GM23338 (cell line): ENCODE results near the gene UBAC1. TPM values are rescaled to one million over a fixed set of nuclear protein-coding genes. Genes with fewer than 3 reads are reported as not detected.
"Not testable (repeated sequence)": the region's sequence is repeated elsewhere in the genome, so short reads cannot be mapped to it uniquely, and the experiment has no call there.

Experiments used
- ATAC-seq: fragments of 200-7000 bp; cut with Tn5 transposase; 3 replicates; pipeline ENCODE4 v1.9.1; 2020
- DNase-seq: peaks from one replicate; pipeline ENCODE4 v3.0.0-alpha.2; 2015; ENCODE audit warnings: low spot score
- H2AFZ ChIP-seq: fragments of 200-600 bp; sonication (generic); 2 replicates; pipeline ENCODE4 v1.8.0; 2016; ENCODE audit warnings: antibody characterized with exemption, mild to moderate bottlenecking, moderate library complexity
- H3F3A ChIP-seq: fragments of 200-600 bp; sonication (generic); replicated peaks from 2 replicates; pipeline ENCODE4 v1.8.0; 2017; ENCODE audit warnings: antibody characterized with exemption, mixed run types, low read depth
- H3K27ac ChIP-seq: fragments of 200-600 bp; sonication (generic); 2 replicates; pipeline ENCODE4 v1.6.1; 2016; ENCODE audit warnings: low read depth
- H3K27me3 ChIP-seq: fragments of 200-600 bp; sonication (generic); 2 replicates; pipeline ENCODE4 v1.8.0; 2016; ENCODE audit warnings: mild to moderate bottlenecking, mixed run types, moderate library complexity; ENCODE audit not compliant: insufficient read depth
- H3K36me3 ChIP-seq: fragments of 200-600 bp; sonication (generic); 2 replicates; pipeline ENCODE4 v1.8.0; 2016; ENCODE audit warnings: mild to moderate bottlenecking; ENCODE audit not compliant: insufficient read depth
- H3K4me1 ChIP-seq: fragments of 200-600 bp; sonication (generic); 2 replicates; pipeline ENCODE4 v1.8.0; 2016; ENCODE audit warnings: mild to moderate bottlenecking, moderate library complexity; ENCODE audit not compliant: insufficient read depth
- H3K4me2 ChIP-seq: fragments of 200-600 bp; sonication (generic); 2 replicates; pipeline ENCODE4 v1.7.1; 2017; ENCODE audit warnings: mixed run types
- H3K4me3 ChIP-seq: fragments of 200-600 bp; sonication (generic); 2 replicates; pipeline ENCODE4 v1.6.1; 2016; ENCODE audit warnings: mixed run types
- H3K79me2 ChIP-seq: fragments of 200-600 bp; sonication (generic); replicated peaks from 2 replicates; pipeline ENCODE4 v1.8.0; 2017; ENCODE audit warnings: mild to moderate bottlenecking; ENCODE audit not compliant: insufficient read depth
- H3K9me2 ChIP-seq: fragments of 200-600 bp; sonication (generic); 2 replicates; pipeline ENCODE4 v1.8.0; 2017; ENCODE audit not compliant: insufficient read depth
- H4K20me1 ChIP-seq: fragments of 200-600 bp; sonication (generic); replicated peaks from 2 replicates; pipeline ENCODE4 v1.8.0; 2017; ENCODE audit warnings: mild to moderate bottlenecking; ENCODE audit not compliant: insufficient read depth
- H3K27ac Mint-ChIP-seq: 2 replicates; pipeline ENCODE4 v1.8.0; 2020; ENCODE audit warnings: inconsistent platforms, mild to moderate bottlenecking, moderate library complexity, mixed read lengths
- H3K27me3 Mint-ChIP-seq: 3 replicates; pipeline ENCODE4 v1.8.0; 2022; ENCODE audit warnings: low read depth, mild to moderate bottlenecking, moderate library complexity, mixed read lengths, inconsistent platforms; ENCODE audit not compliant: insufficient read depth, poor library complexity
- H3K36me3 Mint-ChIP-seq: 3 replicates; pipeline ENCODE4 v1.8.0; 2021; ENCODE audit warnings: low read depth, mild to moderate bottlenecking, inconsistent platforms, moderate library complexity, mixed read lengths
- H3K4me1 Mint-ChIP-seq: 3 replicates; pipeline ENCODE4 v1.8.0; 2020; ENCODE audit warnings: mild to moderate bottlenecking, inconsistent platforms, mixed read lengths
- H3K4me3 Mint-ChIP-seq: 3 replicates; pipeline ENCODE4 v1.8.0; 2021; ENCODE audit warnings: moderate library complexity, mild to moderate bottlenecking, inconsistent platforms, mixed read lengths
- H3K9me3 Mint-ChIP-seq: 3 replicates; pipeline ENCODE4 v1.8.0; 2020; ENCODE audit warnings: moderate library complexity, mild to moderate bottlenecking, inconsistent platforms, mixed read lengths
- CREB1 ChIP-seq: fragments of 250-450 bp; sonication (Bioruptor Pico); IDR thresholded peaks from 2 replicates; pipeline ENCODE4 v1.5.0; 2020; ENCODE audit warnings: low read depth, mild to moderate bottlenecking, moderate library complexity
- CTCF ChIP-seq, 2 experiments: fragments of 200-600 bp in 1 of 2; sonication (generic) in 1 of 2; conservative IDR thresholded peaks; 2 replicates each; pipeline versions ENCODE4 v1.5.1 to v1.6.1; 2016 to 2017; ENCODE audit warnings: antibody characterized with exemption in 2 of 2, low read depth in 2 of 2, mild to moderate bottlenecking in 2 of 2, moderate library complexity in 1 of 2
- EZH2phosphoT487 ChIP-seq: fragments of 200-600 bp; sonication (generic); IDR thresholded peaks from one replicate; pipeline ENCODE4 v1.8.1; 2018; ENCODE audit warnings: antibody characterized with exemption; ENCODE audit not compliant: unreplicated experiment
- JUNB ChIP-seq: IDR thresholded peaks from one replicate; pipeline ENCODE4 v1.6.1; 2016; ENCODE audit warnings: antibody characterized with exemption; ENCODE audit not compliant: unreplicated experiment
- NANOG ChIP-seq: IDR thresholded peaks from 2 replicates; pipeline ENCODE4 v1.6.1; 2016; ENCODE audit warnings: antibody characterized with exemption, borderline replicate concordance
- POLR2AphosphoS5 ChIP-seq: IDR thresholded peaks from 2 replicates; pipeline ENCODE4 v1.6.1; 2016; ENCODE audit warnings: antibody characterized with exemption, low read depth
- STAT1 ChIP-seq: IDR thresholded peaks from one replicate; pipeline ENCODE4 v1.6.1; 2016; ENCODE audit warnings: antibody characterized with exemption; ENCODE audit not compliant: unreplicated experiment
- ZNF462 ChIP-seq: fragments of 250-450 bp; sonication (Bioruptor Pico); IDR thresholded peaks from 2 replicates; pipeline ENCODE4 v1.5.0; 2020; ENCODE audit warnings: mild to moderate bottlenecking, moderate library complexity
- polyA plus RNA-seq: library from polyadenylated mRNA; unstranded; fragments of >200 nt; fragmentation: Nextera tagmentation; extraction: Ambion mirVana; gene quantifications from 2 replicates; pipeline ENCODE4 v1.2.1, GENCODE V29; 2016
- total RNA-seq: library from RNA; depleted of rRNA; stranded (reverse); fragments of >200 nt; shearing (Covaris generic); gene quantifications from 2 replicates; pipeline ENCODE4 v1.2.3, GENCODE V29; 2014

The UBAC1 gene
- total and polyA plus RNA-seq, 2 experiments from 2014 or later = 63.2 to 86.6 TPM

- no peaks in the 10 kb centered on the region for H3K9me3 Mint-ChIP-seq
- peaks cover 63% of the 10 kb centered on the region for H3K4me1 Mint-ChIP-seq
- Histone ChIP-seq H3K27ac (0 out of 2 replicates have a peak overlapping the region, but pooled peaks have one; percentile 57), H3K79me2 (peaks cover 100% of the 10 kb centered on the region), H3F3A (peaks cover 6% of the 10 kb centered on the region), H3K9me2 (no peaks in the 10 kb centered on the region), H3K4me1 (peaks cover 35% of the 10 kb centered on the region), H3K27me3 (no peaks in the 10 kb centered on the region), H4K20me1 (peaks cover 85% of the 10 kb centered on the region), H3K4me3 (no peak overlapping the region), H3K36me3 (no peaks in the 10 kb centered on the region; the same call in 1 of the 2 replicates), H2AFZ (no peak overlapping the region), H3K4me2 (0 out of 2 replicates have a peak overlapping the region, but pooled peaks have one; percentile 32)
- TF ChIP-seq NANOG (no peak), CREB1 (CRISPR knock-in tag) (no peak)
- no peaks in the 10 kb centered on the region for H3K27me3 Mint-ChIP-seq
- DNase-seq = no peak
- no peak overlapping the region for H3K27ac Mint-ChIP-seq
- no peak for ATAC-seq
- H3K4me3 Mint-ChIP-seq = no peak overlapping the region
- peaks cover 13% of the 10 kb centered on the region for H3K36me3 Mint-ChIP-seq
Measured at GRCh38 chr9:135893104-135893503, 68.1 kb downstream of the UBAC1 start.

- not testable (repeated sequence) for H3F3A ChIP-seq, H3K9me3 Mint-ChIP-seq, H3K27me3 Mint-ChIP-seq, H3K27me3 ChIP-seq, H3K36me3 ChIP-seq, H3K4me2 ChIP-seq, H2AFZ ChIP-seq, ATAC-seq, DNase-seq, H3K4me3 Mint-ChIP-seq, H3K4me3 ChIP-seq, H3K27ac ChIP-seq, H3K36me3 Mint-ChIP-seq, H3K9me2 ChIP-seq, H3K27ac Mint-ChIP-seq
- peaks cover 84% of the 10 kb centered on the region for H4K20me1 ChIP-seq
- peaks cover 42% of the 10 kb centered on the region for H3K4me1 ChIP-seq
- H3K79me2 ChIP-seq = peaks cover 100% of the 10 kb centered on the region
- peaks cover 70% of the 10 kb centered on the region for H3K4me1 Mint-ChIP-seq
Measured at GRCh38 chr9:135892327-135892726, 68.8 kb downstream of the UBAC1 start.

- peaks cover 47% of the 10 kb centered on the region for H3K4me1 ChIP-seq
- Mint-ChIP-seq H3K4me3 (no peak overlapping the region), H3K36me3 (peaks cover 3% of the 10 kb centered on the region; the same call in 1 of the 3 replicates), H3K27me3 (peaks cover 10% of the 10 kb centered on the region), H3K9me3 (no peaks in the 10 kb centered on the region), H3K27ac (no peak overlapping the region; the same call in 1 of the 2 replicates), H3K4me1 (peaks cover 82% of the 10 kb centered on the region)
- H3K4me3 ChIP-seq = no peak overlapping the region
- DNase-seq = no peak
- peaks cover 7% of the 10 kb centered on the region for H3F3A ChIP-seq
- peaks cover 100% of the 10 kb centered on the region for H3K79me2 ChIP-seq
- no peaks in the 10 kb centered on the region for H3K36me3 ChIP-seq
- ATAC-seq = no peak
- H3K9me2 ChIP-seq = no peaks in the 10 kb centered on the region
- H3K27me3 ChIP-seq = no peaks in the 10 kb centered on the region
- H3K4me2 ChIP-seq = no peak overlapping the region
- H2AFZ ChIP-seq = no peak overlapping the region
- peak overlapping the region; percentile 55; the same call in 1 of the 2 replicates for H3K27ac ChIP-seq
- H4K20me1 ChIP-seq = peaks cover 84% of the 10 kb centered on the region
- TF ChIP-seq CREB1 (CRISPR knock-in tag) (no peak), EZH2phosphoT487 (no peak), JUNB (no peak), POLR2AphosphoS5 (no peak), CTCF (conservative IDR thresholded peaks at IDR 0.05; ENCODE audit: low read depth in 2 of 2) (no peak), ZNF462 (no peak), STAT1 (no peak), NANOG (no peak)
Measured at GRCh38 chr9:135891027-135891631, 70.0 kb downstream of the UBAC1 start.
